GM12878 (cell line): ENCODE results near the gene NRXN3. TPM values are rescaled to one million over a fixed set of nuclear protein-coding genes. Genes with fewer than 3 reads are reported as not detected.

Experiments used
- ATAC-seq: fragments of 200-7000 bp; cut with Tn5 transposase; 3 replicates; pipeline ENCODE4 v1.9.1; 2020; ENCODE audit warnings: mild to moderate bottlenecking, moderate library complexity
- BruUV-seq: library from RNA; stranded (reverse); fragments of 400-500 nt; replicated peaks from 2 replicates; lab custom pipeline; 2021; lab: Mats Ljungman, UMichigan
- CTCF ChIA-PET: fragments of 300-600 bp; sonication (Branson Sonifier 250); formaldehyde crosslinking; extraction: SDS; loops from one replicate; lab custom pipeline; 2021; ENCODE audit warnings: inconsistent platforms; lab: Yijun Ruan, JAX
- POLR2A ChIA-PET: fragments of 350-600 bp; formaldehyde crosslinking; extraction: SDS; loops from one replicate; lab custom pipeline; 2021; ENCODE audit warnings: inconsistent platforms; lab: Charles Lee
- RAD21 ChIA-PET: fragments of 300-600 bp; sonication (Branson Sonifier 250); formaldehyde crosslinking; loops from one replicate; lab custom pipeline; 2023; ENCODE audit warnings: antibody characterized with exemption; ENCODE audit not compliant: unreplicated experiment; lab: Charles Lee
- SMC1A ChIA-PET: fragments of 300-600 bp; sonication (Branson Sonifier 250); formaldehyde crosslinking; loops from one replicate; lab custom pipeline; 2023; ENCODE audit not compliant: unreplicated experiment, uncharacterized antibody; lab: Charles Lee
- DNase-seq: peaks from one replicate; pipeline ENCODE4 v3.0.0-alpha.2; 2011; ENCODE audit warnings: low read depth, low spot score
- FAIRE-seq: peaks from 3 replicates; lab custom pipeline; 2011; peaks lifted over from hg19 to GRCh38; lab: Jason Lieb, UNC
- H2AFZ ChIP-seq: 2 replicates; pipeline ENCODE4 v1.6.0; 2011; ENCODE audit warnings: low read depth, low read length, control low read depth; ENCODE audit not compliant: control insufficient read depth
- H3K27ac ChIP-seq: 2 replicates; pipeline ENCODE4 v1.5.1; 2011; ENCODE audit warnings: control low read depth; ENCODE audit not compliant: control insufficient read depth, insufficient read depth
- H3K27me3 ChIP-seq, 2 experiments: replicated peaks in 1 of 2; 2 replicates each; pipeline versions ENCODE4 v1.6.0 to v1.6.1; 2011; ENCODE audit warnings: low read length in 1 of 2; ENCODE audit not compliant: control insufficient read depth in 2 of 2, insufficient read depth in 2 of 2
- H3K36me3 ChIP-seq, 2 experiments: 2 replicates each; pipeline ENCODE4 v1.5.1; 2011; ENCODE audit warnings: low read length in 1 of 2; ENCODE audit not compliant: control insufficient read depth in 2 of 2, insufficient read depth in 2 of 2
- H3K4me1 ChIP-seq: 2 replicates; pipeline ENCODE4 v1.6.1; 2011; ENCODE audit warnings: mild to moderate bottlenecking, low read length, moderate library complexity, mixed read lengths; ENCODE audit not compliant: control insufficient read depth, insufficient read depth
- H3K4me2 ChIP-seq: 2 replicates; pipeline ENCODE4 v1.6.0; 2011; ENCODE audit warnings: control low read depth; ENCODE audit not compliant: control insufficient read depth, insufficient read depth
- H3K4me3 ChIP-seq: fragments of 200-600 bp; sonication (generic); 2 replicates; pipeline ENCODE4 v1.5.1; 2016
- H3K79me2 ChIP-seq: 2 replicates; pipeline ENCODE4 v1.6.0; 2011; ENCODE audit warnings: low read length; ENCODE audit not compliant: control insufficient read depth, insufficient read depth
- H3K9ac ChIP-seq: 2 replicates; pipeline ENCODE4 v1.8.0; 2011; ENCODE audit warnings: low read length, control low read depth, mixed read lengths; ENCODE audit not compliant: control insufficient read depth, insufficient read depth
- H3K9me3 ChIP-seq: replicated peaks from 3 replicates; pipeline ENCODE4 v1.5.1; 2011; ENCODE audit warnings: mild to moderate bottlenecking, low read length; ENCODE audit not compliant: control insufficient read depth, insufficient read depth
- H4K20me1 ChIP-seq: 2 replicates; pipeline ENCODE4 v1.6.0; 2011; ENCODE audit not compliant: control insufficient read depth, insufficient read depth
- IRF5 ChIP-seq: fragments of 450-650 bp; IDR thresholded peaks from 2 replicates; pipeline ENCODE4 v1.6.1; 2017; ENCODE audit warnings: borderline replicate concordance
- JUND ChIP-seq: IDR thresholded peaks from 2 replicates; pipeline ENCODE4 v1.6.1; 2012; ENCODE audit warnings: low read depth, mild to moderate bottlenecking, low read length, improper control_type of control experiment, moderate library complexity
- PBX3 ChIP-seq: IDR thresholded peaks from 2 replicates; pipeline ENCODE4 v1.6.1; 2011; ENCODE audit warnings: mild to moderate bottlenecking, low read depth, low read length, moderate library complexity; ENCODE audit not compliant: insufficient replicate concordance
- ZBTB4 ChIP-seq: fragments of 450-650 bp; formaldehyde crosslinking; IDR thresholded peaks from 2 replicates; pipeline ENCODE4 v1.4.0; 2022; ENCODE audit warnings: mild to moderate bottlenecking, moderate library complexity
- in situ Hi-C: fragments of 300-500 bp; cut with MboI; formaldehyde crosslinking; loops from 9 replicates; pipeline ENCODE4 v1.14.3; 2018; ENCODE audit warnings: mixed read lengths
- intact Hi-C: fragments of 100-400 bp; cut with micrococcal nuclease; formaldehyde crosslinking; loops from one replicate; pipeline ENCODE4 v1.14.2; 2022; ENCODE audit not compliant: unreplicated experiment
- polyA plus RNA-seq, 11 experiments: library from polyadenylated mRNA; depleted of rRNA in 4 of 11; unstranded in 6 of 11; stranded (reverse) in 5 of 11; fragments of >200 nt; fragmentation: Nextera tagmentation in 4 of 11; fragmentation: Illumina TruSeq in 1 of 11; extraction: Ambion mirVana in 4 of 11; extraction: Trizol in 1 of 11; gene quantifications; 1 replicate in 1 of 11; 2 replicates in 10 of 11; pipeline versions ENCODE4 v1.2.1 to v1.2.3, GENCODE V29; 2011 to 2016; ENCODE audit warnings: inconsistent platforms in 2 of 11, missing spikeins in 2 of 11, low read depth in 1 of 11
- total RNA-seq, 4 experiments: library from RNA; depleted of rRNA in 3 of 4; stranded (reverse); fragments of >200 nt in 3 of 4; fragmentation: Illumina TruSeq in 1 of 4; extraction: Trizol in 1 of 4; gene quantifications; 2 replicates each; pipeline versions ENCODE4 v1.2.1 to v1.2.3, GENCODE V29; 2013 to 2021

Gene NRXN3
- total and polyA plus RNA-seq, 10 of the 15 experiments (the other 5 are each of a cell fraction or from before 2014, with no cell fraction given), result 0.52 to 3.3 (median 1.4) TPM

- no peak for DNase-seq
- SMC1A ChIA-PET, result no interaction called here
- FAIRE-seq, result no peak
- POLR2A ChIA-PET, result no interaction called here
- H4K20me1 ChIP-seq, result no peaks in the 10 kb centered on the region
- H3K4me2 ChIP-seq, result no peak overlapping the region
- no peaks in the 10 kb centered on the region for H3K36me3 ChIP-seq
- CTCF ChIA-PET, result no interaction called here
- H3K27ac ChIP-seq, result no peak overlapping the region
- H3K4me1 ChIP-seq, result no peaks in the 10 kb centered on the region
- no peak overlapping the region for H2AFZ ChIP-seq
- H3K27me3 ChIP-seq, result no peaks in the 10 kb centered on the region
- no peak for TF ChIP-seq ZBTB4 (CRISPR knock-in tag)
- no peak for TF ChIP-seq PBX3
- TF ChIP-seq IRF5, result no peak
- no peak for TF ChIP-seq JUND
- TF ChIP-seq, all 136 proteins: peak for 0
- no peaks in the 10 kb centered on the region for H3K9me3 ChIP-seq
- H3K4me3 ChIP-seq, result no peak overlapping the region
- H3K79me2 ChIP-seq, result no peaks in the 10 kb centered on the region
- no TSS peak for BruUV-seq
- RAD21 ChIA-PET, result no interaction called here
- intact Hi-C loops (no loop called here), in situ Hi-C loops (no loop called here)
- H3K9ac ChIP-seq, result no peak overlapping the region
- no peak for ATAC-seq
Observed at GRCh38 chr14:79840103-79840502, 1669.9 kb downstream of the NRXN3 start.
